GM12891 (cell line): ENCODE measurements around the gene UBE2J2.

ENCODE experiments used
- PAX5 ChIP-seq: IDR thresholded peaks from 2 replicates; pipeline ENCODE4 v1.6.1; 2011; ENCODE audit warnings: low read length, moderate library complexity, mild to moderate bottlenecking; ENCODE audit not compliant: insufficient read depth, severe bottlenecking
- POLR2A ChIP-seq: IDR thresholded peaks from 2 replicates; pipeline ENCODE4 v1.6.1; 2011; ENCODE audit warnings: low read depth, low read length, control low read depth
- POLR2AphosphoS5 ChIP-seq: IDR thresholded peaks from 2 replicates; pipeline ENCODE4 v1.6.1; 2011; ENCODE audit warnings: low read depth, low read length, control low read depth
- POU2F2 ChIP-seq: IDR thresholded peaks from 2 replicates; pipeline ENCODE4 v1.6.1; 2011; ENCODE audit warnings: low read depth, mild to moderate bottlenecking, control low read depth, low read length, moderate library complexity
- SPI1 ChIP-seq: IDR thresholded peaks from 2 replicates; pipeline ENCODE4 v1.6.1; 2011; ENCODE audit warnings: low read depth, low read length, control low read depth
- TAF1 ChIP-seq: IDR thresholded peaks from 2 replicates; pipeline ENCODE4 v1.6.1; 2011; ENCODE audit warnings: low read depth, low read length, control low read depth

DNA sequence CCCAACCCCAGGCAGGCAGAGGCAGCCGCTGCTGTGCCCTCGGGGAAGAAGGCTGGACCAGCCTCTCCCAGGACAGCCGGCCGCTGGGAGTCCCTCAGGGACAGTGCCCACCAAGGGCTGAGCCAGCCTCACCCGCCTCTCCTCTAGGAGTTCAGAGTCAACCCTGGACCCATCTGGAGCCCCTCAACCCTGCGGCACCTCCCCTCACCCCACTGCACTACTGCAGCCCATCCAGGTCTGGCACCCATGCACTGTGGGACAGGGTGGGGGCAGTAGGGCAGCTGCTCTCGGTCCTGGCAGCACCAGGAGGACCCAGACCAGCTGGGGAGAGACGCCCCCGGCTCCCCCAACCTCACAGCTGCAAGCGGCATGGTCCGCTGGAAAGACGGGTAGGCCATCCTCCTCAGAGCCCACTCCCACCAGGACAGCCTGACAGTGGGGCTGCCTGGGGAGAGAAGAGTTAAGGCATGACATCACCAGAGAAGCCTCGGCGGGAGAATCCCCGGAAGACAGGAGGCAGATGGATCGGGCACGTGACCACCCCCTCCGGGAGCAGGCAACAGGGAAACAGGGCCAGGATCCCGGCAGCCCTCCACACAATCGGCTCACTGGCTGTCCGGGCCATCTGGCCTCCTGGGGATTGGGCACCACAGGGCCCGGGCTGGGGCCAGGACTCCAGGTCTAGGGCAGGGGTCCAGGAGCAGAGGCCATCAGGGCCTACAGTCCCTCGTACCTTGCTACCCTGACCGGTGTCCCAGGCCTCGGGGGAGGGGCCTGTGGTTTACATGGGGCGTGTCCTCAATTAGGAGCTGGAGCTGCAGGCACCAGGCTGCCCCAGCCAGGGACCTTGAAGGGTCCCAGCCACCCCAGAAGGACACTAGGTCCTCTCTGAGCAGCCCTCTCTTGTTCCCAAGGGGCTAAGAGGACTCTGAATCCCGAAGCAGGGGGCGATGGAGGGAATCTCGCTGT lies 31.0 kb upstream of the UBE2J2 start:
- TF ChIP-seq POLR2A, result no peak
- no peak for TF ChIP-seq POLR2AphosphoS5
- no peak for TF ChIP-seq TAF1
- TF ChIP-seq PAX5, result no peak
- no peak for TF ChIP-seq SPI1
- no peak for TF ChIP-seq POU2F2
